GM23338 (cell line): ENCODE results near the gene HOXC9.
A peak's percentile ranks its signal among the peaks of the same experiment; 100 is the strongest.

ENCODE experiments used
- CTCF ChIP-seq, 2 experiments: fragments of 200-600 bp in 1 of 2; sonication (generic) in 1 of 2; conservative IDR thresholded peaks; 2 replicates each; pipeline versions ENCODE4 v1.5.1 to v1.6.1; 2016 to 2017; ENCODE audit warnings: antibody characterized with exemption in 2 of 2, low read depth in 2 of 2, mild to moderate bottlenecking in 2 of 2, moderate library complexity in 1 of 2
- EZH2 ChIP-seq: fragments of 200-600 bp; sonication (generic); IDR thresholded peaks from one replicate; pipeline ENCODE4 v1.8.0; 2017; ENCODE audit warnings: antibody characterized with exemption, mild to moderate bottlenecking, low read depth; ENCODE audit not compliant: unreplicated experiment
- ZNF331 ChIP-seq: fragments of 250-450 bp; sonication (Bioruptor Pico); IDR thresholded peaks from 2 replicates; pipeline ENCODE4 v1.5.0; 2020; ENCODE audit warnings: low read depth, mild to moderate bottlenecking, moderate library complexity

- TF ChIP-seq ZNF331 (CRISPR knock-in tag) (no peak), CTCF (conservative IDR thresholded peaks at IDR 0.05; ENCODE audit: low read depth in 2 of 2) (no peak), EZH2 (peak; percentile 85)
Measured at GRCh38 chr12:54000116-54001114, at the start of gene HOXC9.
